Caki2 (cell line): ENCODE data around the gene ASAP2. TPM values are rescaled to one million over a fixed set of nuclear protein-coding genes. Genes with fewer than 3 reads are reported as not detected.
A peak's percentile ranks its signal among the peaks of the same experiment; 100 is the strongest.

ENCODE experiments used
- DNase-seq: peaks from one replicate; pipeline ENCODE4 v3.0.0-alpha.2; 2015; ENCODE audit warnings: low read depth
- in situ Hi-C: cut with HindIII; loops from 2 replicates; pipeline ENCODE4 v1.10.0; 2016; ENCODE audit warnings: low sequenced_read_pairs, low pct_unique_long_range_greater_than_20kb, mixed read lengths
- total RNA-seq: library from RNA; depleted of rRNA; stranded (reverse); fragments of >200 nt; shearing (Covaris generic); gene quantifications from 2 replicates; pipeline ENCODE4 v1.2.3, GENCODE V29; 2014; ENCODE audit warnings: low replicate concordance

ASAP2 gene
- total RNA-seq, 1 experiment from 2014 or later: 33.8 TPM

GRCh38 chr2:9239616-9240015 lies 33.0 kb downstream of the ASAP2 start:
- DNase-seq: no peak
- in situ Hi-C loops: no loop called here

DNA sequence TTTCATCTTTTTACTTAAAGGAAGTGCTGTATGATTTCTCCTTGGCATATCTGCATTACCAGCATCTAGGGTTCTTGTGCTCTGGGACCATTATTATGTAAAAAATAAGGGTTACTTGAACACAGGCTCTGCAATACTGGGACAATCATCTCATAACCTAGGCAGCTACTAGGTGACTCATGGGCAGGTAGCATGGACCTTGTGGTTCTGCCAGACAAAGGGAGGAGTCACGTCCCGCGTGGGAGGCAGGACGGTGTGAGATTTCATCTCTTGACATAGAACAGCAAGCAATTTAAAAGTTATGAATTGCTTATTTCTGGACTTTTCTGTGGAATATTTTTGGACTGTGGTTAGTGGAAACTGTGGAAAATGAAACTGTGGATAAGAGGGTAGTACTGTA lies 34.1 kb downstream of the ASAP2 start:
- in situ Hi-C loops: no loop called here
- DNase-seq: no peak

GRCh38 chr2:9241233-9241632 lies 34.6 kb downstream of the ASAP2 start:
- no peak for DNase-seq
- in situ Hi-C loops: no loop called here

DNA sequence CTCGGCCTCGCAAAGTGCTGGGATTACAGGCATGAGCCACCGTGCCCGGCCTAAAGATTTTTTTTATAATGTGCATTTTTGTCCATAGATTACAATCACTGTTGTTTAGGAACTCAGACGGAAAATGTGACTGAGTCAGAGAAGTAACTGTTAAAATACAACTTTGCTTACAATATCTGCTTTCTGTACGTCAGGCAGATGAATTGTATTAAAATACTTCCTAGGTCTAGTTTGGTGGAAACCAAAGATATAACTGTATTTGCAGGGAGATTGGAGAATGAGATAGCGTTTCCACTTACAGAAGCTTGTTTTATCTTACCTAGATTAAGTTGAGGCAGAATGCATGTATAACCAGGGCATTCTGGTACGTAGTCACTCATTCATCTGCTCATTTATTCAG lies 36.7 kb downstream of the ASAP2 start:
- in situ Hi-C loops: no loop called here
- no peak for DNase-seq

DNA sequence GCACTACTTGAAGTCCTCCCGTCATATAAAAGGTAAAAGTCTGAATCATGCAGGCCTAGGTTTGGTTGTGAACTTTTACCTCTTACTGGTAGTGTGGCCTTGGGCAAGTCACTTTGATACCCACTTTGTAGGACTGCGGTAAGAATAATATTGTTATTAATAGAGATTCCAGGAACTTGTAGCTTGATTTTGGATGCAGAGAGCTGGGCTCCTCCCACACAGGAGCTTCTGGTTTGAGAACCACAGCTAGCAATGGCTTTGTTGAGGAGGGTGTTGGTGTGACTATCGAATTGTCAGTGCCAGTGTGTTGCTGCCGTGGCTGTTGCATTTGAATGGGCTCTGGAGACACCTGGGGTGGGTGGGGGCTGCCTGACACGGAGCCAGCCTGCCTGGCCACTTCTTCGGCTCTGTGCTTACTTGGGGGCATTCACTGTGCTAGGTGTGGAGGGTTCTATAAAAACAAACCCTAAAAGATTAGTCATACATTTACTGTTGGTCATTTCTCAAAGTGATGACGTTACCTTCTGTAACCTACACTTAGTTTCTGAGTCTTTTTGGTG lies 38.5 kb downstream of the ASAP2 start:
- peak; percentile 54 for DNase-seq
- in situ Hi-C loops: no loop called here

- no peak for DNase-seq
- in situ Hi-C loops: no loop called here
Measured at GRCh38 chr2:9247177-9247576, 40.6 kb downstream of the ASAP2 start.

- no peak for DNase-seq
- in situ Hi-C loops: no loop called here
Measured at GRCh38 chr2:9247786-9248185, 41.2 kb downstream of the ASAP2 start.

DNA sequence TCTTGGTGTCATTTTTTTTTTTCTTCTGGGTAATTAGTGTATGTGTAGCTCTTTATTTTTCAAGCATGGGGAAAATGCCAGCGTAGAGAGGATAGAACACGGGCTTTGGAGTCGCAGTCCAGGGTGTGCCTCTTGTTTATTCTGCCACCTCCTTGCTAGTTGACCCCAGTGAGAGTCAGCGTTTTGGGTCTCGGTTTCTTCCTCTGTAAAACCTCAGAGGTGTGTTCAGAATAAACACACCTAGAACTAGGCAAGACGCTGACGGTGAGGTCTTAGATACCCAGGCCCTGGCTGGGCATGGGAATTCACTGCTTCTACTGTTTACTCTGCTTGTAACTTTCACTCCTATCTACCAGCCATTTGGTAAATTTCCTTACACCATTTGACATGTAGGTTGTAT lies 41.8 kb downstream of the ASAP2 start:
- no peak for DNase-seq
- in situ Hi-C loops: no loop called here

DNA sequence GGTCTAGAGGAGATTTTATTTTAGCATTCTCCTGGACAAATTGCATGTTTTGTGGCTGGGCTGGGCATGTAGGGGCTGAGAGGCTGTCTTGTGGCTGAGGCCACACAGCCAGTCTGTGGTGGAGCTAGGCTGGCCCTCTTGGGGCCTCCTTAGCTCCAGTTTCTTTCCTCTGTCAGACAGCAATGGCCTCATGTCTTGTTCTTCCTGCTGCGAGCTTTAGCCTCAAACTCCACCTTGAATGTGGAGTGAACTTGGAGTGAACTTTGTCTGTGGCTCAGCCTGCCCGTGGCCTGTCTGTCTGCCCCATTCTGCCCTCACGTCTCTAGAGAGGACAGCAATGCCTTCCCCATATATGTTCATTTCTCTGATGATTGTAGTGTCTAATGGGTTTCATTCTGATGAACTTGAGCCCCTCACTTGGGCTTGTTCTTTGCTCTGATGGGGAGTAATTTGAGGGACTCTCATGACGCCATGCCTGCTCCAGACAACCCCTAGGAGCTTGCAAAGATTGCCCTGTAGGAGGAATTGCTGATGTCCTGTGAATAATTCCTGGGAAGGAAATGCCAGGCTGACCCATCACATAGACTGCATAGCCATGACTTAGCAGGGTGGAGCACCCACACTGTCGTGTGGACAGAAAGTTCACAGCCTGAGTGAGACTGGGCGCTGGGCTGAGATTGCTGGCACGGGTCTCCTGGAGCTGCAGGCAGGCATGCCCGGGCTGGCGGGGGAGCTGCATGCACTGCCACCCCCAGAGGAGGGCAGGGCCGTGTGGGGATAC lies 42.6 kb downstream of the ASAP2 start:
- peak; percentile 58 for DNase-seq

GRCh38 chr2:9250091-9250490 lies 43.5 kb downstream of the ASAP2 start:
- DNase-seq: no peak
- in situ Hi-C loops: no loop called here

More for the DNA sequence above, 42.6 kb downstream of the ASAP2 start:
- in situ Hi-C loops: no loop called here

DNA sequence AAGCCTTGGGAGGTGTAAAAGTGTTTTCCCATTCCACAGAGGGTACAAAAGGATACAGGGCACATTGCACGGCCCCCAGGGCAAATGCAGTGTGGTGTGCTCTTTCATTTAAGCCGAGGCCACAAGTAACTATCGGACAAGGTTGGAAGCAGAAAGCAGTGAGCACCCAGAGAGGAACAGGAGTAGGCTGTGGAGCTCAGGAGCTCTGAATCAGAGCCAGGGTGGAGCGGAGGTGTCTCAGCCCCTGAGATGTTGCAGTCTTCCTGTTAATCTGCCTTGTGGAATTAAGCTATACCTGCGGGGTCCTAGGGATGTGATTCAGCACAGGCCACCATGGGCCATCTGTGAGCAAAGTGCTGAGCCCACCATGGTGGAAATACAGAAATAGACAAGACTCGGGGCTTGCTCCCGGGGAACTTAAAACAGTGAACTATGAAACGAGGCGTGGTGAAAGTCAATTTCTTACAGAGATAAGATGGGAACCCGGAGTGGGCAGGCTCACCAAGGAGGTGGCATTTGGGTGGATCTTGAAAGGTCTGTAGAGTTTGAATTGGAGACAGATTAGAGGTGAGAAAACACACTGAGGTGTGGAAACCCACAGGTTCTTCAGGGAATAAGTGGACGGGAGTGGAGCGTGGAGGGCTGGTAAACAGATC lies 44.0 kb downstream of the ASAP2 start:
- in situ Hi-C loops: no loop called here
- no peak for DNase-seq

- in situ Hi-C loops: no loop called here
- peak; percentile 85 for DNase-seq
Measured at GRCh38 chr2:9251154-9252001, 44.8 kb downstream of the ASAP2 start.

- DNase-seq: no peak
- in situ Hi-C loops: no loop called here
Measured at GRCh38 chr2:9252002-9252357, 45.4 kb downstream of the ASAP2 start.

GRCh38 chr2:9255416-9255815 lies 48.8 kb downstream of the ASAP2 start:
- no peak for DNase-seq
- in situ Hi-C loops: no loop called here

GRCh38 chr2:9256147-9256546 lies 49.5 kb downstream of the ASAP2 start:
- in situ Hi-C loops: no loop called here
- no peak for DNase-seq

DNA sequence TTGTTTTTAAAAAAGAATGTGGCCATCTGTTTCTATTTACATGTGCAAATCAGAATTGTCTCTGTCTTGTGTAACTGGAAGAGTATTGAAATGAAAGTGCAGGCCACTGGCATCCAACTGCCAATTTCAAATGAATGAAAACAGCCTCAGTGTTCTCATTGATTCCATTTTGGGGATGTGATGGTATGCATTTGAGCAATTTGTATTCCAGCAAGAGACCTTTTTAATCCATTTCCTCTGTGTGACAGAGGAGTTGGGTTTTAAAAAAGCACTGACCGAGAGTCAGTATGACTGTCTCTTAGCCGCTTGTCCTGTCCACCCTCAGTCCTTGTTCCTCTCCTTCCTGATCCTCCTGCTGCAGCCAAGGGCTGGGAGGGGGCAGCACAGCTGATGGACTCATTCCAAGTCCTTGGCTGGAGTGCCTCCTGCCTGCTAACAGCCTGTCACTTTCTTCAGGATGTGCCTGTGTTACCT lies 50.0 kb downstream of the ASAP2 start:
- in situ Hi-C loops: no loop called here

DNA sequence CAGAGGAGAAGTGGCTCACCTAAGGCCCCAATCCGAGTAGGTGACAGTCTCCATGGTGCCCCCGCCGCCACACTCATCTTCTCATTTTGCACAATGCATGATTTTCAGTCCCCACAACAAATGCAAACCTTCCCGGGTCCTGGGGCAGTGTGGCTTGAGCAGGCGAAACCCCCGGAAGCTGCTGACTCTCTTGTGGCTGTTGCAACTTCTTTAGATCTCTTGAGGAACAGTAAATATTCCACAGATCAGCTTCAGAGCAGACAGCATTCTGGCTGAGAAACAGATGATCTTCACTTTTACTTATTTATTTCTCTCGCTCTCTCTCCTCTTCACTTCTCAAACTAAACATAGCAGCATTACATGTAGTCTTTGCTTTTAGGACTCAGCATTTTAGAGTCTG lies 51.9 kb downstream of the ASAP2 start:
- in situ Hi-C loops: no loop called here

More for the DNA sequence above, 50.0 kb downstream of the ASAP2 start:
- no peak for DNase-seq

DNA sequence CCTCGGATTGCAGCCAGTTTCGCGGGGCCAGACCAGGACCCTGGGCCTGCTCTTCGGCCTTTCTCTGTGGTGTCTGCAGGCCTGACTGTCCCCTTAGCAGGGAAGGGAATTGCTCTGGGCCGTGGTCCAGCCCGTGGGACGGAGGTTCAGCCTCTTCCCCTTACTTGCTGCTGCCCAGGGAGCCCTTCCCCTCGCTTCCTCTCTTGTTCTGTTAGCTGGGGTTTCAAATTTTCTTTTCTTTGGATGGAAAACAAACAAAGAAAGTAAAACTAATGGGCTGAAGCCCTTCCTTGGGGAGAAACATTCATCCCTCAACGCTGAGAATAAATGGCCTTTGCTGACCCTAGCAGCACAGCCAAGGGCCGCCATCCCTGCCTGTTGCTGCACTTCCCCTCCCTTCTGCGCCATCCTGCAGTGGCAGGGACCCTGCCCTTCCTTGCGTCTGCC lies 52.4 kb downstream of the ASAP2 start:
- no peak for DNase-seq
- in situ Hi-C loops: no loop called here

More for the DNA sequence above, 51.9 kb downstream of the ASAP2 start:
- DNase-seq: no peak
